ENCODE results near the gene PRC1. TPM values are rescaled to one million over a fixed set of nuclear protein-coding genes. Genes with fewer than 3 reads are reported as not detected.

The PRC1 gene
- total and polyA plus RNA-seq, 2 donors (not counting 1 experiment from before 2014, with no cell fraction given): 9.4 to 11.6 TPM

DNA sequence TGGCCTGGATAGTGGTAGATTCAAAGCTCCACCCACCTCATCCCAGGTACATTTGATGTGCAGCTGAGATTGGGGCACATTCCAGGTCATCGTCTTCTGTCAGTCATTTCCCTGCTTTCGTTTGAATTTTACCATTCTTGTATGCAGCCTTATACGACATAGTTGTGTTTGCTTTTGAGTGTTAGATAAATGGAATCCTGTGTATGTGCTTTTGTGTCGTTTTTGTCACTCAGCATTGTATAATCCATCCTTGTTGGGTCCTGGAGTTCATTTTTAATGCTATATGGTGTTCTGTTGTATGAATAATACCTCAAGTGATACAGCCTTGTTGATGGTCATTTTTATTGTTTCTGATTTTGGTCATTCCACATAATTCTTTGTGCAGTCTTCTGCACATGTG is 32.3 kb downstream of the PRC1 start:
- Histone ChIP-seq H3K4me1 (ENCODE audit: control insufficient read depth in 2 of 2, insufficient read depth in 2 of 2, low read length in 2 of 2) (no peaks in the 10 kb centered on the region), H3K27ac (ENCODE audit: low read length in 2 of 2) (no peak overlapping the region), H2AFZ (ENCODE audit: insufficient read depth, low read depth, low read length, poor library complexity, severe bottlenecking) (no peak overlapping the region), H3K4me2 (replicated peaks; ENCODE audit: low read depth, low read length, poor library complexity, severe bottlenecking) (no peak overlapping the region), H3K9me3 (ENCODE audit: control extremely low read depth in 1 of 3, control insufficient read depth in 2 of 3, insufficient read depth in 1 of 3, low read length in 2 of 3) (no peaks in the 10 kb centered on the region), H4K20me1 (ENCODE audit: control insufficient read depth, insufficient read depth, low read length, poor library complexity, severe bottlenecking) (no peaks in the 10 kb centered on the region), H3K4me3 (ENCODE audit: control extremely low read depth in 1 of 5, extremely low read depth in 1 of 5, insufficient read depth in 1 of 5, low read depth in 2 of 5, low read length in 4 of 5) (no peak overlapping the region), H3K27me3 (replicated peaks in 1 of 4; ENCODE audit: control extremely low read depth in 1 of 4, control insufficient read depth in 3 of 4, insufficient read depth in 4 of 4, low read length in 3 of 4) (no peaks in the 10 kb centered on the region), H3K36me3 (replicated peaks in 1 of 2; ENCODE audit: control extremely low read depth in 1 of 2, control insufficient read depth in 1 of 2, extremely low read depth in 1 of 2, insufficient read depth in 2 of 2, low read length in 1 of 2) (peaks cover 0 to 34% of the 10 kb centered on the region in 2 experiments), H3K79me2 (ENCODE audit: control insufficient read depth, insufficient read depth, low read length) (no peaks in the 10 kb centered on the region), H3K9ac (ENCODE audit: low read length) (no peak overlapping the region)
- ChIA-PET CTCF (no interaction called here), POLR2A (no interaction called here)
- Mint-ChIP-seq H3K9me3 (ENCODE audit: insufficient read depth) (no peaks in the 10 kb centered on the region), H3K4me1 (peaks cover 4% of the 10 kb centered on the region), H3K4me3 (no peak overlapping the region), H3K27ac (no peak overlapping the region), H3K27me3 (no peaks in the 10 kb centered on the region)
- no peak for TF ChIP-seq EZH2 (IDR thresholded peaks at IDR 0.05; ENCODE audit: borderline replicate concordance, insufficient read depth, low read depth, low read length, poor library complexity, severe bottlenecking)
- TF ChIP-seq, protein P1, sequence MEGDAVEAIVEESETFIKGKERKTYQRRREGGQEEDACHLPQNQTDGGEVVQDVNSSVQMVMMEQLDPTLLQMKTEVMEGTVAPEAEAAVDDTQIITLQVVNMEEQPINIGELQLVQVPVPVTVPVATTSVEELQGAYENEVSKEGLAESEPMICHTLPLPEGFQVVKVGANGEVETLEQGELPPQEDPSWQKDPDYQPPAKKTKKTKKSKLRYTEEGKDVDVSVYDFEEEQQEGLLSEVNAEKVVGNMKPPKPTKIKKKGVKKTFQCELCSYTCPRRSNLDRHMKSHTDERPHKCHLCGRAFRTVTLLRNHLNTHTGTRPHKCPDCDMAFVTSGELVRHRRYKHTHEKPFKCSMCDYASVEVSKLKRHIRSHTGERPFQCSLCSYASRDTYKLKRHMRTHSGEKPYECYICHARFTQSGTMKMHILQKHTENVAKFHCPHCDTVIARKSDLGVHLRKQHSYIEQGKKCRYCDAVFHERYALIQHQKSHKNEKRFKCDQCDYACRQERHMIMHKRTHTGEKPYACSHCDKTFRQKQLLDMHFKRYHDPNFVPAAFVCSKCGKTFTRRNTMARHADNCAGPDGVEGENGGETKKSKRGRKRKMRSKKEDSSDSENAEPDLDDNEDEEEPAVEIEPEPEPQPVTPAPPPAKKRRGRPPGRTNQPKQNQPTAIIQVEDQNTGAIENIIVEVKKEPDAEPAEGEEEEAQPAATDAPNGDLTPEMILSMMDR (IDR thresholded peaks at IDR 0.05): no peak
- ATAC-seq (ENCODE audit: low read depth): no peak
- 92% methylated on average over 4 of the region's 4 CpGs for WGBS (ENCODE audit: insufficient coverage)
- intact Hi-C loops (cut with micrococcal nuclease): no loop called here
- DNase-seq: no peak

DNA sequence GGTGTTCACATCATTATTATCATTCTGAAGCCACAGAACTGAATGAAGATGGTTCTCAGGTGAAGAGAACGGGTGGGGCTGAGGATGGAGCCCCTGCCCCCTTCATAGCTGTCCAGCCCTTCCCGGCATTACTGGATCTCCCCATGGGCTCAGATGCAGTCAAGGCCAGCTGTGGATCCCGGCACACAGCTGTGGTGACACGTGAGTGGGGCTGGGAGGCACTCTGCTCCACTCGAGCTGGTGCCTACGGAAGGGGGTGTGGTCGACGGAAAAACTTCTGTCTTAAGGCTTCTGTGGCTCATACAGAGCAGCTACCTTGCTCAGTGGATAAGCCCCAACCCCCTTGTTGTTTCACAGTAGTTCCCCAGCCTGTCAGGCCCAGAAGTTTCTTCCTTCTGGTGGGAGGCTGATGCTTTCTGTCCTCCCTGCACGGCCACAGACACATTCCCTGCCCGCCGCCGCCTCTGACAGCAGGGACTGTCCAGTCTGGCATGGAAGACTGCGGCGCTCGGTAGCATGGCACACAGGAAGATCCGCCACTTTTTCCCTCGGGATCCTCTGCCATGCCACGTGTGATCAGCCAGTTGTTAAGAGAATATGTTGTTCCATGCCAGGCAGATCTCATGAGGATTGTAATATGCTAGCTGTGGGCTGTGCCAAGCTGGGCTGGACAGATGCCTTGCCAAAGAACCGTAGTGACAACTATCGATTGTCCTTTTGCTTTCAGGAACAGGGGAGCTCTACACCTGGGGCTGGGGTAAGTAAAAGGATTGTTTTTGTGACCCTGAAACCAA is 33.8 kb downstream of the PRC1 start:
- Histone ChIP-seq H3K27ac (ENCODE audit: low read length in 2 of 2) (no peak overlapping the region), H3K4me3 (ENCODE audit: control extremely low read depth in 1 of 5, extremely low read depth in 1 of 5, insufficient read depth in 1 of 5, low read depth in 2 of 5, low read length in 4 of 5) (no peak overlapping the region), H3K9me3 (ENCODE audit: control extremely low read depth in 1 of 3, control insufficient read depth in 2 of 3, insufficient read depth in 1 of 3, low read length in 2 of 3) (no peaks in the 10 kb centered on the region), H3K4me1 (ENCODE audit: control insufficient read depth in 2 of 2, insufficient read depth in 2 of 2, low read length in 2 of 2) (peaks cover 10 to 14% of the 10 kb centered on the region in 2 donors), H2AFZ (ENCODE audit: insufficient read depth, low read depth, low read length, poor library complexity, severe bottlenecking) (no peak overlapping the region), H3K79me2 (ENCODE audit: control insufficient read depth, insufficient read depth, low read length) (peaks cover 10% of the 10 kb centered on the region), H3K9ac (ENCODE audit: low read length) (no peak overlapping the region), H3K4me2 (replicated peaks; ENCODE audit: low read depth, low read length, poor library complexity, severe bottlenecking) (no peak overlapping the region), H3K36me3 (replicated peaks in 1 of 2; ENCODE audit: control extremely low read depth in 1 of 2, control insufficient read depth in 1 of 2, extremely low read depth in 1 of 2, insufficient read depth in 2 of 2, low read length in 1 of 2) (peaks cover 0 to 29% of the 10 kb centered on the region in 2 experiments), H3K27me3 (replicated peaks in 1 of 4; ENCODE audit: control extremely low read depth in 1 of 4, control insufficient read depth in 3 of 4, insufficient read depth in 4 of 4, low read length in 3 of 4) (no peaks in the 10 kb centered on the region), H4K20me1 (ENCODE audit: control insufficient read depth, insufficient read depth, low read length, poor library complexity, severe bottlenecking) (peaks cover 9% of the 10 kb centered on the region)
- no peaks in the 10 kb centered on the region for H3K27me3 Mint-ChIP-seq
- ATAC-seq (ENCODE audit: low read depth) (no peak), DNase-seq (no peak)
- 92% methylated on average over 20 of the region's 20 CpGs for WGBS (ENCODE audit: insufficient coverage)
- no peak overlapping the region for H3K4me3 Mint-ChIP-seq
- TF ChIP-seq, protein P1 (IDR thresholded peaks at IDR 0.05): no peak
- TF ChIP-seq EZH2 (IDR thresholded peaks at IDR 0.05; ENCODE audit: borderline replicate concordance, insufficient read depth, low read depth, low read length, poor library complexity, severe bottlenecking): no peak
- ChIA-PET CTCF (interaction anchor here (8.7 kb wide), 1 partner anchor 28 kb away, joined by 118 read pairs; the partner anchor contains the start of genes HDDC3 and UNC45A), POLR2A (no interaction called here)
- no peaks in the 10 kb centered on the region for H3K9me3 Mint-ChIP-seq (ENCODE audit: insufficient read depth)
- H3K4me1 Mint-ChIP-seq: peaks cover 12% of the 10 kb centered on the region
- intact Hi-C loops (cut with micrococcal nuclease): no loop called here
- no peak overlapping the region for H3K27ac Mint-ChIP-seq
